GM18873 (cell line): ENCODE results near the gene IRF1.
"Not testable (repeated sequence)": the region's sequence is repeated elsewhere in the genome, so short reads cannot be mapped to it uniquely, and the experiment has no call there.

Experiments
- ATAC-seq: cut with Tn5 transposase; IDR thresholded peaks from one replicate; pipeline ENCODE4 v1.9.1; 2021; ENCODE audit warnings: mild to moderate bottlenecking, moderate library complexity, moderate number of reproducible peaks; ENCODE audit not compliant: unreplicated experiment, low FRiP score

IRF1 gene

GRCh38 chr5:132487841-132488555 is 2.6 kb downstream of the IRF1 start:
- ATAC-seq: no peak

GRCh38 chr5:132487095-132487428 is 3.5 kb downstream of the IRF1 start:
- no peak for ATAC-seq

- ATAC-seq: no peak
Measured at GRCh38 chr5:132486318-132487094, 4.1 kb downstream of the IRF1 start.

- no peak for ATAC-seq
Measured at GRCh38 chr5:132485641-132486317, 4.8 kb downstream of the IRF1 start.

- not testable (repeated sequence) for ATAC-seq
Measured at GRCh38 chr5:132484876-132485640, 5.5 kb downstream of the IRF1 start.

GRCh38 chr5:132484391-132484725 is 6.2 kb downstream of the IRF1 start:
- no peak for ATAC-seq

- no peak for ATAC-seq
Measured at GRCh38 chr5:132483661-132484390, 6.7 kb downstream of the IRF1 start.

- no peak for ATAC-seq
Measured at GRCh38 chr5:132483101-132483500, 7.5 kb downstream of the IRF1 start.

GRCh38 chr5:132481596-132482211 is 8.9 kb downstream of the IRF1 start:
- ATAC-seq: no peak

GRCh38 chr5:132480893-132481595 is 9.5 kb downstream of the IRF1 start:
- ATAC-seq: no peak

- no peak for ATAC-seq
Measured at GRCh38 chr5:132480546-132480892, 10.1 kb downstream of the IRF1 start.

- no peak for ATAC-seq
Measured at GRCh38 chr5:132480042-132480441, 10.5 kb downstream of the IRF1 start.

- peak; percentile 60 for ATAC-seq
Measured at GRCh38 chr5:132479111-132479951, 11.2 kb downstream of the IRF1 start.

- ATAC-seq: no peak
Measured at GRCh38 chr5:132478366-132478871, 12.2 kb downstream of the IRF1 start.

GRCh38 chr5:132477784-132478365 is 12.7 kb downstream of the IRF1 start:
- no peak for ATAC-seq

- no peak for ATAC-seq
Measured at GRCh38 chr5:132476876-132477781, 13.4 kb downstream of the IRF1 start.
